Loucy (cell line): ENCODE results near the gene CCDC57.

Experiments
- H2AFZ ChIP-seq: fragments of 200-600 bp; sonication (generic); 2 replicates; pipeline ENCODE4 v1.6.0; 2016; ENCODE audit warnings: antibody characterized with exemption, mild to moderate bottlenecking, low read length, moderate library complexity
- H3F3A ChIP-seq: fragments of 200-600 bp; 2 replicates; pipeline ENCODE4 v1.6.0; 2016; ENCODE audit warnings: antibody characterized with exemption, low read depth, mild to moderate bottlenecking
- H3K27me3 ChIP-seq: fragments of 200-600 bp; sonication (generic); 2 replicates; pipeline ENCODE4 v1.6.1; 2014; ENCODE audit warnings: low read length, mild to moderate bottlenecking; ENCODE audit not compliant: insufficient read depth, poor library complexity, severe bottlenecking
- H3K36me3 ChIP-seq: fragments of 200-600 bp; sonication (generic); 2 replicates; pipeline ENCODE4 v1.6.1; 2016; ENCODE audit warnings: low read length; ENCODE audit not compliant: insufficient read depth
- H3K4me1 ChIP-seq: fragments of 200-600 bp; sonication (generic); 2 replicates; pipeline ENCODE4 v1.5.1; 2014; ENCODE audit warnings: low read length, mild to moderate bottlenecking; ENCODE audit not compliant: insufficient read depth, poor library complexity, severe bottlenecking
- H3K4me2 ChIP-seq: fragments of 200-600 bp; sonication (generic); 2 replicates; pipeline ENCODE4 v1.6.0; 2014; ENCODE audit warnings: antibody characterized with exemption, low read length, low read depth, mild to moderate bottlenecking; ENCODE audit not compliant: poor library complexity, severe bottlenecking
- H3K4me3 ChIP-seq: fragments of 200-600 bp; sonication (generic); 2 replicates; pipeline ENCODE4 v1.5.1; 2014; ENCODE audit warnings: low read length, mild to moderate bottlenecking, mixed read lengths; ENCODE audit not compliant: poor library complexity, severe bottlenecking
- H3K79me2 ChIP-seq: fragments of 200-600 bp; sonication (generic); 2 replicates; pipeline ENCODE4 v1.6.1; 2014; ENCODE audit warnings: low read length; ENCODE audit not compliant: insufficient read depth
- H3K9ac ChIP-seq: fragments of 200-600 bp; sonication (generic); 2 replicates; pipeline ENCODE4 v1.6.0; 2014; ENCODE audit warnings: mild to moderate bottlenecking, low read depth, low read length, moderate library complexity; ENCODE audit not compliant: poor library complexity, severe bottlenecking
- H3K9me2 ChIP-seq: fragments of 200-600 bp; sonication (generic); replicated peaks from 2 replicates; pipeline ENCODE4 v1.6.1; 2016; ENCODE audit warnings: low read depth, low read length, mixed read lengths
- H3K9me3 ChIP-seq: fragments of 200-600 bp; sonication (generic); 2 replicates; pipeline ENCODE4 v1.6.1; 2014; ENCODE audit warnings: mild to moderate bottlenecking, antibody characterized with exemption, low read length, low read depth; ENCODE audit not compliant: insufficient read depth
- H4K20me1 ChIP-seq: fragments of 200-600 bp; sonication (generic); 2 replicates; pipeline ENCODE4 v1.6.0; 2014; ENCODE audit warnings: antibody characterized with exemption, low read length, mild to moderate bottlenecking; ENCODE audit not compliant: insufficient read depth, poor library complexity, severe bottlenecking
- EZH2phosphoT487 ChIP-seq: fragments of 200-600 bp; IDR thresholded peaks from 2 replicates; pipeline ENCODE4 v1.6.1; 2018; ENCODE audit warnings: antibody characterized with exemption, mild to moderate bottlenecking, moderate library complexity, borderline replicate concordance
- TF ChIP-seq, protein P1 (sequence below): fragments of 200-600 bp; sonication (generic); conservative IDR thresholded peaks from 2 replicates; pipeline ENCODE4 v1.5.1; 2014; ENCODE audit warnings: mild to moderate bottlenecking, antibody characterized with exemption, low read length

Gene CCDC57

DNA sequence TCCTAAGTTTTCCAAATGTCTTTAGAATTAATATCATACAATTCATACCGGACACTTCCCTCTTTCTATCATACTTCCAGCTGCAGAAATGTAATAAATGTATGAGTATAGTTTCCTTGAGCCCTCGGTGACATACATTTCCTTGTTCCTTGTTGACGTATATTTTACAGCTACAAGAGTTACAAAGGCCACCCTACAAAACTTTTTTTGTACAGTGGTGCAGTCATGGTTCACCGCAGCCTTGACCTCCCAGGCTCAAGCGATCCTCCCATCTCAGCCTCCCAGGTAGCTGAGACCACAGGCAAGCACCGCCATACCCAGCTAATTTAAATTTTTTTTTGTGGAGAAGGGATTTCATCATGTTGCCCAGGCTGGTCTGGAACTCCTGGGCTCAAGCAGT is 139.8 kb downstream of the CCDC57 start:
- Histone ChIP-seq H3K36me3 (no peaks in the 10 kb centered on the region; the same call in 1 of the 2 replicates), H3K4me3 (no peak overlapping the region), H3F3A (no peaks in the 10 kb centered on the region), H3K9me3 (no peaks in the 10 kb centered on the region), H3K79me2 (no peaks in the 10 kb centered on the region), H3K27me3 (no peaks in the 10 kb centered on the region), H3K9ac (no peak overlapping the region), H3K9me2 (no peaks in the 10 kb centered on the region), H3K4me1 (no peaks in the 10 kb centered on the region), H2AFZ (no peak overlapping the region), H3K4me2 (no peak overlapping the region), H4K20me1 (no peaks in the 10 kb centered on the region)
- TF ChIP-seq EZH2phosphoT487 = no peak
- TF ChIP-seq, protein P1, sequence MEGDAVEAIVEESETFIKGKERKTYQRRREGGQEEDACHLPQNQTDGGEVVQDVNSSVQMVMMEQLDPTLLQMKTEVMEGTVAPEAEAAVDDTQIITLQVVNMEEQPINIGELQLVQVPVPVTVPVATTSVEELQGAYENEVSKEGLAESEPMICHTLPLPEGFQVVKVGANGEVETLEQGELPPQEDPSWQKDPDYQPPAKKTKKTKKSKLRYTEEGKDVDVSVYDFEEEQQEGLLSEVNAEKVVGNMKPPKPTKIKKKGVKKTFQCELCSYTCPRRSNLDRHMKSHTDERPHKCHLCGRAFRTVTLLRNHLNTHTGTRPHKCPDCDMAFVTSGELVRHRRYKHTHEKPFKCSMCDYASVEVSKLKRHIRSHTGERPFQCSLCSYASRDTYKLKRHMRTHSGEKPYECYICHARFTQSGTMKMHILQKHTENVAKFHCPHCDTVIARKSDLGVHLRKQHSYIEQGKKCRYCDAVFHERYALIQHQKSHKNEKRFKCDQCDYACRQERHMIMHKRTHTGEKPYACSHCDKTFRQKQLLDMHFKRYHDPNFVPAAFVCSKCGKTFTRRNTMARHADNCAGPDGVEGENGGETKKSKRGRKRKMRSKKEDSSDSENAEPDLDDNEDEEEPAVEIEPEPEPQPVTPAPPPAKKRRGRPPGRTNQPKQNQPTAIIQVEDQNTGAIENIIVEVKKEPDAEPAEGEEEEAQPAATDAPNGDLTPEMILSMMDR = no peak

- no peaks in the 10 kb centered on the region for H3K27me3 ChIP-seq
- peaks cover 5% of the 10 kb centered on the region for H3K4me1 ChIP-seq
- no peaks in the 10 kb centered on the region for H3K9me2 ChIP-seq
- H3K36me3 ChIP-seq = no peaks in the 10 kb centered on the region
- TF ChIP-seq EZH2phosphoT487 = no peak
- TF ChIP-seq, protein P1 = no peak
- no peaks in the 10 kb centered on the region for H4K20me1 ChIP-seq
- H3K4me2 ChIP-seq = no peak overlapping the region
- no peaks in the 10 kb centered on the region for H3K79me2 ChIP-seq
- no peak overlapping the region for H3K4me3 ChIP-seq
- no peak overlapping the region for H2AFZ ChIP-seq
- H3K9ac ChIP-seq = no peak overlapping the region
- H3F3A ChIP-seq = no peaks in the 10 kb centered on the region
- no peaks in the 10 kb centered on the region for H3K9me3 ChIP-seq
Observed at GRCh38 chr17:82070611-82071010, 142.0 kb downstream of the CCDC57 start.

- H3K4me3 ChIP-seq = peak within 1 kb of the TSS; percentile 98
- no peaks in the 10 kb centered on the region for H3K9me3 ChIP-seq
- no peaks in the 10 kb centered on the region for H3K9me2 ChIP-seq
- TF ChIP-seq EZH2phosphoT487 = no peak
- TF ChIP-seq, protein P1 = no peak
- peaks cover 14% of the 10 kb centered on the region for H3K4me1 ChIP-seq
- H3K79me2 ChIP-seq = peaks cover 21% of the 10 kb centered on the region
- H3F3A ChIP-seq = no peaks in the 10 kb centered on the region
- H2AFZ ChIP-seq = peak within 1 kb of the TSS; percentile 99
- H3K4me2 ChIP-seq = peak within 1 kb of the TSS; percentile 95
- no peaks in the 10 kb centered on the region for H3K27me3 ChIP-seq
- peak within 1 kb of the TSS; percentile 93 for H3K9ac ChIP-seq
- H3K36me3 ChIP-seq = no peaks in the 10 kb centered on the region; the same call in 1 of the 2 replicates
- peaks cover 4% of the 10 kb centered on the region for H4K20me1 ChIP-seq
Observed at GRCh38 chr17:82065638-82066303, 146.9 kb downstream of the CCDC57 start, which contains the start of gene DUS1L. DUS1L (minus strand) TSS chr17:82065804; CDS start chr17:82065059, 745 bp downstream.
